ENCODE results near the gene OR1Q1. TPM values are rescaled to one million over a fixed set of nuclear protein-coding genes. Genes with fewer than 3 reads are reported as not detected.

The OR1Q1 gene
- total RNA-seq, 2 experiments from 2014 or later = not detected

Other genes with a start within 250 kb of the OR1Q1 start
- under 1 TPM; 0.08 to 0.20 TPM for gene PTGS1, start 243.7 kb upstream of the OR1Q1 start, total RNA-seq
- not detected for gene OR1J1, start 136.8 kb upstream of the OR1Q1 start, total RNA-seq
- not detected for gene OR1J2, start 103.9 kb upstream of the OR1Q1 start, total RNA-seq
- not detected for gene OR1J4, start 95.6 kb upstream of the OR1Q1 start, total RNA-seq
- gene OR1N1, start 87.4 kb upstream of the OR1Q1 start, total RNA-seq = not detected
- not detected for gene OR1N2, start 61.6 kb upstream of the OR1Q1 start, total RNA-seq
- not detected for gene OR1L8, start 31.4 kb upstream of the OR1Q1 start, total RNA-seq
- not detected for gene OR1B1, start 42.9 kb downstream of the OR1Q1 start, total RNA-seq
- gene OR1L1, start 47.0 kb downstream of the OR1Q1 start, total RNA-seq = not detected
- gene OR1L3, start 60.4 kb downstream of the OR1Q1 start, total RNA-seq = not detected
- not detected for gene OR1L4, start 109.3 kb downstream of the OR1Q1 start, total RNA-seq
- gene OR1L6, start 127.6 kb downstream of the OR1Q1 start, total RNA-seq = not detected
- gene OR5C1, start 174.2 kb downstream of the OR1Q1 start, total RNA-seq = not detected
- gene OR1K1, start 185.4 kb downstream of the OR1Q1 start, total RNA-seq = not detected
- 10 to 100 TPM; 23.0 to 24.2 TPM for gene PDCL, start 213.8 kb downstream of the OR1Q1 start, total RNA-seq